GM12872 (cell line): ENCODE results near the gene ZNF274.
A peak's percentile ranks its signal among the peaks of the same experiment; 100 is the strongest.

Source experiments
- CTCF ChIP-seq: IDR thresholded peaks from 3 replicates; pipeline ENCODE4 v1.5.1; 2011; ENCODE audit warnings: low read depth, mild to moderate bottlenecking, low read length, moderate library complexity; ENCODE audit not compliant: insufficient read depth

The ZNF274 gene

GRCh38 chr19:58217607-58218391, 34.9 kb downstream of the ZNF274 start:
- TF ChIP-seq CTCF: no peak

GRCh38 chr19:58218899-58219298, 36.0 kb downstream of the ZNF274 start:
- peak; percentile 35; the same call in 1 of the 3 replicates for TF ChIP-seq CTCF

- no peak for TF ChIP-seq CTCF
These were observed 45.2 kb downstream of the ZNF274 start for GRCh38 chr19:58227964-58228584.

GRCh38 chr19:58228585-58229254, 45.9 kb downstream of the ZNF274 start, which contains the start of gene ZNF544:
ZNF544 (plus strand) TSS chr19:58228914; CDS start chr19:58244024, 15,110 bp downstream.
- peak; percentile 20; the same call in 1 of the 3 replicates for TF ChIP-seq CTCF

- TF ChIP-seq CTCF: peak; percentile 41
These were observed 46.4 kb downstream of the ZNF274 start for GRCh38 chr19:58229255-58229639.

GRCh38 chr19:58237324-58237723, 54.5 kb downstream of the ZNF274 start:
- TF ChIP-seq CTCF: no peak

GRCh38 chr19:58243351-58243750, 60.5 kb downstream of the ZNF274 start:
- no peak for TF ChIP-seq CTCF
